Measurements from ENCODE around the gene SLC25A40.
"Not testable (repeated sequence)": the region's sequence is repeated elsewhere in the genome, so short reads cannot be mapped to it uniquely, and the experiment has no call there.

DNA sequence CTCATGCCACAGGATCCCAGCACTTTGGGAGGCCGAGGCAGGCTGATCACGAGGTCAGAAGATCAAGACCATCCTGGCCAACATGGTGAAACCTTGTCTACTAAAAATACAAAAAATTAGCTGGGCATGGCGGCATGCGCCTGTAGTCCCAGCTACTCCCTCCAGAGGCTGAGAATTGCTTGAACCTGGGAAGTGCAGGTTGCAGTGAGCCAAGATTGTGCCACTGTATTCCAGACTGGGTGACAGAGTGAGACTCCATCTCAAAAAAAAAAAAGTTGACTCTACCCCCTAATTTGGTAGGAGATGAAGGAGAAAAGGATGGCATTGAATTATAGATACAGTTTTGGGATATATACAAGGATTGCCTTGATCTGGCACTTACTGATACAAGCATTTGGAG, 32.7 kb upstream of the SLC25A40 start:
- TF ChIP-seq, protein P1, sequence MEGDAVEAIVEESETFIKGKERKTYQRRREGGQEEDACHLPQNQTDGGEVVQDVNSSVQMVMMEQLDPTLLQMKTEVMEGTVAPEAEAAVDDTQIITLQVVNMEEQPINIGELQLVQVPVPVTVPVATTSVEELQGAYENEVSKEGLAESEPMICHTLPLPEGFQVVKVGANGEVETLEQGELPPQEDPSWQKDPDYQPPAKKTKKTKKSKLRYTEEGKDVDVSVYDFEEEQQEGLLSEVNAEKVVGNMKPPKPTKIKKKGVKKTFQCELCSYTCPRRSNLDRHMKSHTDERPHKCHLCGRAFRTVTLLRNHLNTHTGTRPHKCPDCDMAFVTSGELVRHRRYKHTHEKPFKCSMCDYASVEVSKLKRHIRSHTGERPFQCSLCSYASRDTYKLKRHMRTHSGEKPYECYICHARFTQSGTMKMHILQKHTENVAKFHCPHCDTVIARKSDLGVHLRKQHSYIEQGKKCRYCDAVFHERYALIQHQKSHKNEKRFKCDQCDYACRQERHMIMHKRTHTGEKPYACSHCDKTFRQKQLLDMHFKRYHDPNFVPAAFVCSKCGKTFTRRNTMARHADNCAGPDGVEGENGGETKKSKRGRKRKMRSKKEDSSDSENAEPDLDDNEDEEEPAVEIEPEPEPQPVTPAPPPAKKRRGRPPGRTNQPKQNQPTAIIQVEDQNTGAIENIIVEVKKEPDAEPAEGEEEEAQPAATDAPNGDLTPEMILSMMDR (IDR thresholded peaks at IDR 0.05): not testable (repeated sequence)
- not testable (repeated sequence) for TF ChIP-seq POLR2A (IDR thresholded peaks at IDR 0.05)
